SK-N-SH (cell line): ENCODE measurements around the gene OSBPL2. TPM values are rescaled to one million over a fixed set of nuclear protein-coding genes. Genes with fewer than 3 reads are reported as not detected.

ENCODE experiments used
- CTCF ChIA-PET: fragments of 300-600, 350-600 bp; formaldehyde crosslinking; extraction: SDS; loops from one replicate; lab custom pipeline; 2021; lab: Yijun Ruan, JAX
- POLR2A ChIA-PET: fragments of 350-600 bp; sonication (Branson Sonifier 250); formaldehyde crosslinking; extraction: SDS; loops from one replicate; lab custom pipeline; 2020; ENCODE audit warnings: antibody characterized with exemption, inconsistent platforms; lab: Yijun Ruan, JAX
- DNase-seq: peaks from one replicate; pipeline ENCODE4 v3.0.0; 2012
- H2AFZ ChIP-seq: fragments of 200-600 bp; sonication (generic); 2 replicates; pipeline ENCODE4 v1.8.1; 2016; ENCODE audit warnings: antibody characterized with exemption, mild to moderate bottlenecking, low read depth
- H3F3A ChIP-seq: fragments of 200-600 bp; sonication (generic); replicated peaks from 2 replicates; pipeline ENCODE3; 2016; ENCODE audit warnings: antibody characterized with exemption, mild to moderate bottlenecking; ENCODE audit not compliant: insufficient read depth
- H3K27ac ChIP-seq, 2 experiments: fragments of 200-500 bp in 1 of 2; fragments of 200-600 bp in 1 of 2; sonication (Bioruptor generic) in 1 of 2; sonication (generic), shearing (Covaris generic) in 1 of 2; 2 replicates each; pipeline versions ENCODE4 v1.5.1 to v1.6.1; 2014 to 2016; ENCODE audit warnings: low read depth in 2 of 2, inconsistent platforms in 1 of 2, low read length in 1 of 2, mild to moderate bottlenecking in 1 of 2, mixed read lengths in 1 of 2
- H3K27me3 ChIP-seq: fragments of 200-600 bp; sonication (generic), shearing (Covaris generic); 2 replicates; pipeline ENCODE4 v1.6.1; 2016; ENCODE audit warnings: mixed run types; ENCODE audit not compliant: insufficient read depth
- H3K36me3 ChIP-seq, 2 experiments: fragments of 200-500 bp in 1 of 2; fragments of 200-600 bp in 1 of 2; sonication (Bioruptor generic) in 1 of 2; sonication (generic) in 1 of 2; replicated peaks in 1 of 2; 2 replicates each; pipeline versions ENCODE3 to v1.5.1; 2014 to 2016; ENCODE audit warnings: low read length in 1 of 2, mild to moderate bottlenecking in 1 of 2; ENCODE audit not compliant: insufficient read depth in 2 of 2, control insufficient read depth in 1 of 2
- H3K4me1 ChIP-seq, 2 experiments: fragments of 200-500 bp in 1 of 2; fragments of 200-600 bp in 1 of 2; sonication (Bioruptor generic) in 1 of 2; sonication (generic), shearing (Covaris generic) in 1 of 2; 2 replicates each; pipeline versions ENCODE4 v1.5.1 to v1.6.1; 2014 to 2016; ENCODE audit warnings: low read depth in 1 of 2, low read length in 1 of 2, mixed run types in 1 of 2; ENCODE audit not compliant: insufficient read depth in 2 of 2, control insufficient read depth in 1 of 2
- H3K4me2 ChIP-seq: fragments of 200-600 bp; sonication (generic), shearing (Covaris generic); 2 replicates; pipeline ENCODE4 v1.6.1; 2017; ENCODE audit warnings: mixed run types
- H3K4me3 ChIP-seq, 2 experiments: fragments of 200-500 bp in 1 of 2; fragments of 200-600 bp in 1 of 2; sonication (Bioruptor generic) in 1 of 2; sonication (generic), shearing (Covaris generic) in 1 of 2; 2 replicates each; pipeline versions ENCODE4 v1.5.1 to v1.8.1; 2014 to 2016; ENCODE audit warnings: low read depth in 2 of 2, inconsistent platforms in 1 of 2, low read length in 1 of 2, mild to moderate bottlenecking in 1 of 2, mixed read lengths in 1 of 2, moderate library complexity in 1 of 2
- H3K79me2 ChIP-seq: fragments of 200-600 bp; sonication (generic); 2 replicates; pipeline ENCODE4 v1.8.1; 2017; ENCODE audit warnings: mild to moderate bottlenecking; ENCODE audit not compliant: insufficient read depth
- H3K9ac ChIP-seq: fragments of 200-600 bp; sonication (generic); 2 replicates; pipeline ENCODE4 v1.6.1; 2017; ENCODE audit warnings: mixed run types
- H3K9me2 ChIP-seq: fragments of 200-600 bp; sonication (generic); 2 replicates; pipeline ENCODE4 v1.6.1; 2017; ENCODE audit warnings: mixed run types
- H3K9me3 ChIP-seq: fragments of 200-600 bp; sonication (generic); 2 replicates; pipeline ENCODE4 v1.6.1; 2017; ENCODE audit warnings: mixed run types, mild to moderate bottlenecking, moderate library complexity
- H4K20me1 ChIP-seq: fragments of 200-600 bp; sonication (generic); 2 replicates; pipeline ENCODE4 v1.6.1; 2017; ENCODE audit warnings: mild to moderate bottlenecking, mixed run types; ENCODE audit not compliant: insufficient read depth
- CHD2 ChIP-seq: fragments of 150-350 bp; IDR thresholded peaks from 2 replicates; pipeline ENCODE4 v1.6.1; 2018; ENCODE audit warnings: low read length; ENCODE audit not compliant: partially characterized antibody
- ELF1 ChIP-seq: IDR thresholded peaks from 2 replicates; pipeline ENCODE4 v1.4.0; 2012
- FOXM1 ChIP-seq: IDR thresholded peaks from 2 replicates; pipeline ENCODE4 v1.4.0; 2012; ENCODE audit warnings: low read depth, mild to moderate bottlenecking
- GABPA ChIP-seq: IDR thresholded peaks from 2 replicates; pipeline ENCODE4 v1.4.0; 2012; ENCODE audit warnings: low read depth, mild to moderate bottlenecking
- MEF2A ChIP-seq: IDR thresholded peaks from 2 replicates; pipeline ENCODE4 v1.4.0; 2012; ENCODE audit warnings: low read depth, borderline replicate concordance
- MXI1 ChIP-seq: IDR thresholded peaks from 2 replicates; pipeline ENCODE4 v1.6.1; 2012; ENCODE audit warnings: mild to moderate bottlenecking, low read depth, low read length, improper control_type of control experiment
- POLR2AphosphoS5 ChIP-seq: IDR thresholded peaks from 2 replicates; pipeline ENCODE4 v1.6.1; 2012; ENCODE audit warnings: low read depth, low read length
- RCOR1 ChIP-seq: fragments of 150-350 bp; IDR thresholded peaks from 2 replicates; pipeline ENCODE4 v1.6.1; 2017; ENCODE audit warnings: antibody characterized with exemption, low read length
- RXRA ChIP-seq: IDR thresholded peaks from 2 replicates; pipeline ENCODE4 v1.4.0; 2012; ENCODE audit warnings: low read depth, mild to moderate bottlenecking, borderline replicate concordance
- SIN3A ChIP-seq: IDR thresholded peaks from 2 replicates; pipeline ENCODE4 v1.6.1; 2012; ENCODE audit warnings: low read depth, mild to moderate bottlenecking, low read length, moderate library complexity, borderline replicate concordance
- SMC3 ChIP-seq: IDR thresholded peaks from 2 replicates; pipeline ENCODE4 v1.6.1; 2012; ENCODE audit warnings: low read depth, low read length, improper control_type of control experiment
- TAF1 ChIP-seq: IDR thresholded peaks from 2 replicates; pipeline ENCODE4 v1.6.1; 2012; ENCODE audit warnings: low read depth, mild to moderate bottlenecking, low read length, moderate library complexity, borderline replicate concordance
- TCF12 ChIP-seq: IDR thresholded peaks from 2 replicates; pipeline ENCODE4 v1.4.0; 2012
- WGBS: methylation state at CpG from one replicate; pipeline ENCODE4 v1.1.6; 2017; ENCODE audit warnings: low lambda C conversion rate; 5-methylcytosine and 5-hydroxymethylcytosine counted together
- polyA plus RNA-seq, 3 experiments: library from polyadenylated mRNA; depleted of rRNA; stranded (reverse); fragments of >200 nt; gene quantifications; 2 replicates each; pipeline ENCODE4 v1.2.3, GENCODE V29; 2012
- TF ChIP-seq, protein P1 (sequence below): IDR thresholded peaks from 2 replicates; pipeline ENCODE4 v1.6.1; 2012; ENCODE audit warnings: mild to moderate bottlenecking, low read depth, low read length, moderate library complexity

Gene OSBPL2
- polyA plus RNA-seq, 1 of the 3 experiments (the other 2 are of a cell fraction), result 17.7 TPM

DNA sequence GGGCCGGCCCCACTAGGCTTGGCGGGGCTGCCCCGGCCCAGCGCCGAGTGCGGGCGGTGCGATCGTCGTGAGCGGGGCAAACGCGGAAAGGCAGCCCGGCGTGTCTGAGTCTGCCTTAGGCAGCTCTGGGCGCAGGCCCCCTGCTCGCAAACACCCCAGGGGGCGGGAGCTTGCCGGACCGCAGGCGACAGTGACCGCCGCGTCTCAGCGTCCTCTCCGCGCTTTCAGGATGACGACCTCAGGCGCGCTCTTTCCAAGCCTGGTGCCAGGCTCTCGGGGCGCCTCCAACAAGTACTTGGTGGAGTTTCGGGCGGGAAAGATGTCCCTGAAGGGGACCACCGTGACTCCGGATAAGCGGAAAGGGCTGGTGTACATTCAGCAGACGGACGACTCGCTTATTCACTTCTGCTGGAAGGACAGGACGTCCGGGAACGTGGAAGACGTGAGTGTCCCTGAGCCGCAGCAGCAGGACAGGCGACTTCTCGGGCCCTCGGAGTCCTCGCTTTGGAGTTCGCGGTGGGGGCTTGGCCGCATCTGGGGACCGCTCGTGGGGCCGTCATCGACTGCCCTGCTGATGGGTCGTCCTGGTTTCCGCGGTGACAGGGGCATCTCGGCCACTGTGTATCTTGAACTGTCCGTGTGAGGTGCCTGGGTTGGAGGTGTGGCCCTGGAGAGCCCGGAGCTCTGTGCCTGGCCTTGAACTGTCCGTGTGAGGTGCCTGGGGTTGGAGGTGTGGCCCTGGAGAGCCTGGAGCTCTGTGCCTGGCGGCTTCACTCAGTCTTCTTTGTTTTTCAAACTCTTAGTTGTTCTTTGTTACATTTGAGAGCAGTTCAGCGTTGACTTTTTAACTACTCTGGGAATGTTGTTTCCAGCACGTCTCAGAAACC lies 65.3 kb downstream of the OSBPL2 start (continued):
- TF ChIP-seq TCF12 (no peak), FOXM1 (no peak), MXI1 (no peak), SIN3A (no peak), CHD2 (no peak), RCOR1 (no peak), MEF2A (no peak; the same call in 1 of the 2 replicates), ELF1 (no peak)
- TF ChIP-seq, protein P1, sequence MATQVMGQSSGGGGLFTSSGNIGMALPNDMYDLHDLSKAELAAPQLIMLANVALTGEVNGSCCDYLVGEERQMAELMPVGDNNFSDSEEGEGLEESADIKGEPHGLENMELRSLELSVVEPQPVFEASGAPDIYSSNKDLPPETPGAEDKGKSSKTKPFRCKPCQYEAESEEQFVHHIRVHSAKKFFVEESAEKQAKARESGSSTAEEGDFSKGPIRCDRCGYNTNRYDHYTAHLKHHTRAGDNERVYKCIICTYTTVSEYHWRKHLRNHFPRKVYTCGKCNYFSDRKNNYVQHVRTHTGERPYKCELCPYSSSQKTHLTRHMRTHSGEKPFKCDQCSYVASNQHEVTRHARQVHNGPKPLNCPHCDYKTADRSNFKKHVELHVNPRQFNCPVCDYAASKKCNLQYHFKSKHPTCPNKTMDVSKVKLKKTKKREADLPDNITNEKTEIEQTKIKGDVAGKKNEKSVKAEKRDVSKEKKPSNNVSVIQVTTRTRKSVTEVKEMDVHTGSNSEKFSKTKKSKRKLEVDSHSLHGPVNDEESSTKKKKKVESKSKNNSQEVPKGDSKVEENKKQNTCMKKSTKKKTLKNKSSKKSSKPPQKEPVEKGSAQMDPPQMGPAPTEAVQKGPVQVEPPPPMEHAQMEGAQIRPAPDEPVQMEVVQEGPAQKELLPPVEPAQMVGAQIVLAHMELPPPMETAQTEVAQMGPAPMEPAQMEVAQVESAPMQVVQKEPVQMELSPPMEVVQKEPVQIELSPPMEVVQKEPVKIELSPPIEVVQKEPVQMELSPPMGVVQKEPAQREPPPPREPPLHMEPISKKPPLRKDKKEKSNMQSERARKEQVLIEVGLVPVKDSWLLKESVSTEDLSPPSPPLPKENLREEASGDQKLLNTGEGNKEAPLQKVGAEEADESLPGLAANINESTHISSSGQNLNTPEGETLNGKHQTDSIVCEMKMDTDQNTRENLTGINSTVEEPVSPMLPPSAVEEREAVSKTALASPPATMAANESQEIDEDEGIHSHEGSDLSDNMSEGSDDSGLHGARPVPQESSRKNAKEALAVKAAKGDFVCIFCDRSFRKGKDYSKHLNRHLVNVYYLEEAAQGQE, result no peak

DNA sequence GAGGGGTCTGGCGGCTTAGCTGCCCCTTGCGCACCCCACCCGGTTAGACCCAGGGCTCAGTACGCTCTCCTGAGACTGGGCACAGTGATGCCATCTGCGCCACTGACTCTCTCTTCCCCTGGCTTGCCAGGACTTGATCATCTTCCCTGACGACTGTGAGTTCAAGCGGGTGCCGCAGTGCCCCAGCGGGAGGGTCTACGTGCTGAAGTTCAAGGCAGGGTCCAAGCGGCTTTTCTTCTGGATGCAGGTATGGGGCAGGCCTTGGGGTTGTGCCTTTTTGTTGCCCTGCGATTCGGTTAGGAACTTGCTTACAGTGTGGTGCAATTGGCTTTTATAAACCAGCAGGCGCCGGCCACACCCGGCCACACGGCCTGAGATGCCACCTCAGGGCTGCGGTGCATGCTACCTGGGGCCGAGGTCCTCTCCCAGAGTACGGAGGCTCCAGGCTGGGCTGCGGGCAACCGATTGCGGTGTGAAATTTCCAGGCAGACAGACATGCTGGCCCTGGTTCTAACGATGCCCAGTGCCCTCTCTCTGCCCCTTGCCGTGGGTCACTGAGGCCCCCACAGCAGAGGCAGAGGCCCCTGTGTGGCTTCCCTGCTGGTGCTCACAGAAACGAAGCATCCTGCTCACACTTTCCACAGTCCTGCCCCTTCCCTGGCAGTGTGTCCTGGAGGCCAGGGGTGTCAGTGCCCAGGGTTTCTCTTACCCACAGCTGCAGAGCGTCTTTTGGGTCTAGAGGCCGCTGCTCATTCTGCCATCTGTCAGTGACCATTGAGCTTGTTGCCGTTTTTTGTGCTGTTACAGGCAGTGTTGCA lies 66.2 kb downstream of the OSBPL2 start:
- DNase-seq, result no peak
- Histone ChIP-seq H3K4me2 (peak overlapping the region; percentile 93), H4K20me1 (peaks cover 53% of the 10 kb centered on the region), H3K4me1 (peaks cover 7 to 26% of the 10 kb centered on the region in 2 experiments; a peak in 2 of 4 replicates), H3K9me3 (no peaks in the 10 kb centered on the region), H3K9ac (peak overlapping the region; percentile 81), H2AFZ (no peak overlapping the region), H3K4me3 (peak overlapping the region; percentile 96 to 97), H3K27me3 (no peaks in the 10 kb centered on the region), H3K27ac (peak overlapping the region in 1 of 2 experiments; percentile 21; a peak in 1 of 4 replicates), H3F3A (peaks cover 25% of the 10 kb centered on the region), H3K36me3 (peaks cover 5 to 49% of the 10 kb centered on the region in 2 experiments), H3K79me2 (peaks cover 44% of the 10 kb centered on the region), H3K9me2 (no peaks in the 10 kb centered on the region)
- TF ChIP-seq CHD2 (no peak), RXRA (no peak), POLR2AphosphoS5 (0 out of 2 replicates have a peak, but pooled peaks have one; percentile 12), GABPA (no peak), SMC3 (no peak), TAF1 (no peak), ELF1 (no peak), RCOR1 (no peak)
- WGBS, result 47% methylated on average over 23 of the region's 29 CpGs
- POLR2A ChIA-PET, result interaction anchor here (1.2 kb wide), 1 partner anchor 82 kb away, joined by 3 read pairs; the partner anchor contains the start of gene RPS21
- CTCF ChIA-PET, result interaction anchor here (1.3 to 4.8 kb wide), 5 partner anchors 11 to 78 kb away, joined by 4 to 28 read pairs (median 5); no protein-coding TSS in a partner anchor
